Naive B cell (primary cell): ENCODE measurements around the gene ADGRL1. TPM values are rescaled to one million over a fixed set of nuclear protein-coding genes. Genes with fewer than 3 reads are reported as not detected.
"Not testable (repeated sequence)": the region's sequence is repeated elsewhere in the genome, so short reads cannot be mapped to it uniquely, and the experiment has no call there.

Source experiments
- ATAC-seq, 2 donors: fragments of 150-1000 bp; cut with Tn5 transposase; 2 replicates each; pipeline ENCODE4 v1.10.0; 2021; ENCODE audit warnings: low read depth in 2 of 2, mild to moderate bottlenecking in 2 of 2, moderate library complexity in 2 of 2
- DNase-seq: peaks from one replicate; pipeline ENCODE4 v3.0.0; 2022
- H3K27ac Mint-ChIP-seq, 6 donors: one replicate each; pipeline ENCODE4 v1.8.0; 2020 to 2022; ENCODE audit warnings: mild to moderate bottlenecking in 6 of 6, mixed read lengths in 6 of 6, moderate library complexity in 5 of 6, inconsistent platforms in 2 of 6
- H3K27me3 Mint-ChIP-seq, 3 donors: one replicate each; pipeline ENCODE4 v1.8.0; 2021 to 2022; ENCODE audit warnings: mixed read lengths in 3 of 3, mild to moderate bottlenecking in 1 of 3
- H3K36me3 Mint-ChIP-seq, 2 donors: one replicate each; pipeline ENCODE4 v1.8.0; 2020 to 2022; ENCODE audit warnings: mixed read lengths in 2 of 2, inconsistent platforms in 1 of 2, mild to moderate bottlenecking in 1 of 2
- H3K4me1 Mint-ChIP-seq, 3 donors: one replicate each; pipeline ENCODE4 v1.8.0; 2020 to 2022; ENCODE audit warnings: mixed read lengths in 3 of 3, inconsistent platforms in 1 of 3, mild to moderate bottlenecking in 1 of 3, moderate library complexity in 1 of 3
- H3K4me3 Mint-ChIP-seq, 8 donors: one replicate each; pipeline ENCODE4 v1.8.0; 2020 to 2022; ENCODE audit warnings: mild to moderate bottlenecking in 8 of 8, mixed read lengths in 8 of 8, moderate library complexity in 8 of 8, inconsistent platforms in 2 of 8
- H3K9me3 Mint-ChIP-seq, 7 donors: one replicate each; pipeline ENCODE4 v1.8.0; 2020 to 2022; ENCODE audit warnings: mixed read lengths in 7 of 7, mild to moderate bottlenecking in 5 of 7, inconsistent platforms in 2 of 7, moderate library complexity in 1 of 7
- polyA plus RNA-seq, 6 donors: library from polyadenylated mRNA; unstranded; fragments of 300-500 nt; fragmentation: Illumina TruSeq; gene quantifications; one replicate each; pipeline ENCODE4 v1.2.3, GENCODE V29; 2021; ENCODE audit warnings: low read depth in 6 of 6

Gene ADGRL1
- polyA plus RNA-seq, 6 donors from 2014 or later, result not detected

- Mint-ChIP-seq H3K4me3 (peak overlapping the region; percentile 87 to 98 (median 95)), H3K27me3 (peaks cover 16 to 66% (median 63%) of the 10 kb centered on the region in 3 donors), H3K36me3 (peaks cover 0 to 12% of the 10 kb centered on the region in 2 donors), H3K27ac (peak overlapping the region in 1 of 6 donors; percentile 57), H3K4me1 (peaks cover 27 to 36% (median 34%) of the 10 kb centered on the region in 3 donors)
- DNase-seq, result peak; percentile 23
- not testable (repeated sequence) for H3K9me3 Mint-ChIP-seq, ATAC-seq
Observed at GRCh38 chr19:14207796-14208195, 1.8 kb upstream of the ADGRL1 start.

- ATAC-seq (peak; percentile 70), DNase-seq (peak; percentile 75)
- Mint-ChIP-seq H3K4me3 (peak overlapping the region; percentile 87 to 98 (median 95)), H3K36me3 (peaks cover 0 to 12% of the 10 kb centered on the region in 2 donors), H3K27ac (peak overlapping the region; percentile 57 to 91 (median 66)), H3K4me1 (peaks cover 27 to 36% (median 34%) of the 10 kb centered on the region in 3 donors), H3K27me3 (peaks cover 16 to 74% (median 63%) of the 10 kb centered on the region in 3 donors)
- H3K9me3 Mint-ChIP-seq, result not testable (repeated sequence)
Observed at GRCh38 chr19:14206737-14207726, 1.1 kb upstream of the ADGRL1 start.

GRCh38 chr19:14206308-14206707, 339 bp upstream of the ADGRL1 start:
- peak; percentile 30 to 38 for ATAC-seq
- DNase-seq, result peak; percentile 14
- H3K4me3 Mint-ChIP-seq, result peak overlapping the region in 1 of 8 donors; percentile 82

GRCh38 chr19:14204676-14205451, 1.1 kb downstream of the ADGRL1 start:
- H3K4me3 Mint-ChIP-seq, result peak overlapping the region; percentile 76 to 91 (median 83)
- not testable (repeated sequence) for DNase-seq

More at GRCh38 chr19:14206308-14206707, 339 bp upstream of the ADGRL1 start:
- H3K9me3 Mint-ChIP-seq, H3K27ac Mint-ChIP-seq: not testable (repeated sequence)
- H3K4me1 Mint-ChIP-seq, result peaks cover 27 to 36% (median 34%) of the 10 kb centered on the region in 3 donors
- peaks cover 0 to 12% of the 10 kb centered on the region in 2 donors for H3K36me3 Mint-ChIP-seq
- H3K27me3 Mint-ChIP-seq, result peaks cover 16 to 80% (median 58%) of the 10 kb centered on the region in 3 donors

DNA sequence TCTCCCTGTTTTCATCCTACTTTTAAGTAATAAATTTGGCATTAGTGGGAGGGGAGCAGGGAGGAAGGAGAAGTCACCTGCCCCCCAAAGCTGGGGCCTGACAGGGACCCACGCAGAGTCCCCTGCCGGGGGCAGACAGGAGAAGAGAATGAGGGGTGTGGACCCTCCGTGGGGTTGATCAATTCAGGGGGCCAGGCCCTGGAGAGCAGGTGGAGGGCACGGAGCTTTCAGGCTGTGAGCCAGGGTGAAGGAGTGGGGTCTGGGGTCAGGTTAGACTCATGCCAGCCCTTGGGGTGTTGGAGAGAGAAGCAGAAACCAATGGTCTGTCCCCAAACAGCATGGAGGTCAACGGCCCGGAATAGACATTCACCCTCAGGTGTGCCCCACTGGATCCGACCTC, 1.8 kb downstream of the ADGRL1 start:
- not testable (repeated sequence) for ATAC-seq, DNase-seq, H3K9me3 Mint-ChIP-seq
- peak overlapping the region; percentile 76 to 91 (median 83) for H3K4me3 Mint-ChIP-seq
- peaks cover 0 to 12% of the 10 kb centered on the region in 2 donors for H3K36me3 Mint-ChIP-seq
- H3K27ac Mint-ChIP-seq, result peak overlapping the region in 2 of 6 donors; percentile 49 to 85
- peaks cover 16 to 60% (median 44%) of the 10 kb centered on the region in 3 donors for H3K27me3 Mint-ChIP-seq
- peaks cover 20 to 37% (median 27%) of the 10 kb centered on the region in 3 donors for H3K4me1 Mint-ChIP-seq

More at GRCh38 chr19:14204676-14205451, 1.1 kb downstream of the ADGRL1 start:
- H3K9me3 Mint-ChIP-seq, ATAC-seq: not testable (repeated sequence)
- peak overlapping the region in 3 of 6 donors; percentile 49 to 85 (median 56) for H3K27ac Mint-ChIP-seq
- peaks cover 24 to 39% (median 30%) of the 10 kb centered on the region in 3 donors for H3K4me1 Mint-ChIP-seq
- H3K27me3 Mint-ChIP-seq, result peaks cover 16 to 66% (median 50%) of the 10 kb centered on the region in 3 donors
- peaks cover 0 to 12% of the 10 kb centered on the region in 2 donors for H3K36me3 Mint-ChIP-seq

- H3K4me3 Mint-ChIP-seq, result peak overlapping the region in 6 of 8 donors; percentile 76 to 82 (median 80)
- H3K9me3 Mint-ChIP-seq, ATAC-seq, DNase-seq, H3K27ac Mint-ChIP-seq: not testable (repeated sequence)
- H3K27me3 Mint-ChIP-seq, result peaks cover 16 to 56% (median 44%) of the 10 kb centered on the region in 3 donors
- peaks cover 0 to 12% of the 10 kb centered on the region in 2 donors for H3K36me3 Mint-ChIP-seq
- H3K4me1 Mint-ChIP-seq, result peaks cover 20 to 35% (median 27%) of the 10 kb centered on the region in 3 donors
Observed at GRCh38 chr19:14203788-14204187, 2.2 kb downstream of the ADGRL1 start.

DNA sequence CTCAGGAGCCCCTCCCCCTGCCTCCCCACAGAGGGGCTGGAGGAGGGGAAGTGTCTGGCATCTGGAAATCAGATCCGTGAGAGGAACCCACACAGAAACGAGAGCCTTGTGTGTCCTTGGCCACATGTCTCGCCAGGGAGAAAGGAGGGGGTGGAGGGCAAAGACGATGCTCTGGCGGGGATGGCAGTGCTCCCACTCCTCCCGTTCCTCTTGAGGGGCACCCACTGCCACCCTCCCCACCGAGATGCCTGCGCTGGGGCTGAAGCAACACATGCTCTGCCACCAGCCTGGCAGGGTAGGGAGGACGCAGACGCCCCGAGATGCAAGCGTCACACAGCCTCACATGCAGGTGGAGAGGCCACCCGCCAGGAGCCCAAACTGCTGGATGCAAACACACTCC, 2.8 kb downstream of the ADGRL1 start:
- DNase-seq, result no peak
- Mint-ChIP-seq H3K9me3 (peaks cover 0 to 1% (median 0%) of the 10 kb centered on the region in 7 donors), H3K27ac (no peak overlapping the region), H3K36me3 (peaks cover 0 to 12% of the 10 kb centered on the region in 2 donors), H3K4me1 (peaks cover 20 to 29% (median 24%) of the 10 kb centered on the region in 3 donors), H3K27me3 (peaks cover 13 to 50% (median 39%) of the 10 kb centered on the region in 3 donors), H3K4me3 (peak overlapping the region in 5 of 8 donors; percentile 29 to 82 (median 47))
- ATAC-seq, result no peak

DNA sequence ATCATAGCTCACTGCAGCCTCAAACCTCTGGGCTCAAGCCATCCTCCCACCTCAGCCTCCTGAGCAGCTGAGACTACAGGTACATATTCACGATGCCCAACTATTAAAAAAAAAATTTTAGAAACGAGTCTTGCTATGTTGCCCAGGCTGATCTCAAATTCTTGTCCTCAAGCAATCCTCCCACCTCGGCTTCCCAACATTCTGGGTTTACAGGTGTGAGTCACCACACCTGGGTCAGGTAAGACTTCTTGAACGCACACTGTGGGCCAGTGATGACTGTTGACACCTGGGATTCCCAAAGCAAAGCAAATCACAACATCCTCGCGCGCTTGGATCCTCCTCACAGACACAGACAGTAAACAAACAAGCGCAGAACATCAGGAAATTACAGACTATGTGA, 4.5 kb downstream of the ADGRL1 start:
- H3K27ac Mint-ChIP-seq, H3K9me3 Mint-ChIP-seq, ATAC-seq, DNase-seq, H3K4me3 Mint-ChIP-seq: not testable (repeated sequence)
- Mint-ChIP-seq H3K36me3 (peaks cover 0 to 12% of the 10 kb centered on the region in 2 donors), H3K27me3 (peaks cover 4 to 44% (median 30%) of the 10 kb centered on the region in 3 donors), H3K4me1 (peaks cover 13 to 17% (median 17%) of the 10 kb centered on the region in 3 donors)

- peak overlapping the region in 2 of 6 donors; percentile 6 to 26 for H3K27ac Mint-ChIP-seq
- DNase-seq, result peak; percentile 37
- not testable (repeated sequence) for H3K9me3 Mint-ChIP-seq
- H3K4me3 Mint-ChIP-seq, result peak overlapping the region in 1 of 8 donors; percentile 40
- peaks cover 17 to 27% (median 23%) of the 10 kb centered on the region in 3 donors for H3K4me1 Mint-ChIP-seq
- ATAC-seq, result peak; percentile 67 to 76
- H3K36me3 Mint-ChIP-seq, result peaks cover 0 to 12% of the 10 kb centered on the region in 2 donors
- peaks cover 4 to 44% (median 30%) of the 10 kb centered on the region in 3 donors for H3K27me3 Mint-ChIP-seq
Observed at GRCh38 chr19:14200147-14200841, 5.7 kb downstream of the ADGRL1 start.

DNA sequence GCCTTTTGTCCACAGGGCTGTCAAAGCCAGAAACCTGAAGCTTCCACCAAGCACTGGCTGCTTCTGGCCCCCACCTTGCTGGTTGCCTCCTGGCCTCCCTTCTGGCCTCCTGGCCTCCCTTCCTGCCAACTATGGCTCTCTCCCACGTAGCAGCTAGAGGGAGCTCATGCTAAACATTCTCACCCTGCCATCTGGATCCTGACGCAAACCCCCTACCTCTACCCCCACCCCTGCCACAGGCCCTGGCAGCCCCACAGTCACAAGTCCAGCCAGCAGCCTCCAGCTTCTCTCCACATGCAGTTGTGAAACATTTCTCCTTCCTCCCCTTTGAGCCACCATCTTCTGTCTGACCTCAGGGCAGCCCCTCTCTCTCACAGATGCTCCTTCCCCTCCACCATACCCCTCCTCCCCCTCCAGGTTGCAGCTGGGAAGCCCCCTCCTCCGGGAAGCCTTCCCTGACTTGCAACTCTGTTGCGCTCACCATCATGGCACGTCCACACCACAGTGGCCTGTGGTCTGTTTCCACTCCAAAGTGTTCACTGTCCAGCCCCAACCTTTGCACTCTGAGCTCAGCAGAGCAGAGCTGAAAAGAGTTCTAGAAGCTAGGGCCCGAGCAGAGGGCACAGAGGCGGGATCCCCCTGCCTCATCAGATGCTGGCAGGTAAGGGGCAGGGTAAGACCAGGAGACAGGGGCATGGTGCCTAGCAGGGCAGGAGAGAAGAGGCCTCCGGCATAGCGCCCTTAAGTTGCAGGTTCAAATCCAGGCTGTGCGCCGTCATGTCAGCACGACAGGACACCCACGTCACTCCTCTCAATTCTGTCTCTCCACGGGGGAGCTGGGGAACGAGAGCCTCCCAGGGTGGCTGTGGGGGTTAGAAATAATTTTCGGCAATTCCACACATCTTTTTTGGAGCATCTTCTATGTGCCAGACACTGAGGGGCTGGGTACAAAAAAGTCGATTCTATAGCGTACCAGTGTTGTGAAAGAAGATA, 7.3 kb downstream of the ADGRL1 start:
- peaks cover 0 to 30% (median 15%) of the 10 kb centered on the region in 3 donors for H3K27me3 Mint-ChIP-seq
- ATAC-seq, result no peak
- peaks cover 7 to 17% (median 11%) of the 10 kb centered on the region in 3 donors for H3K4me1 Mint-ChIP-seq
- peak overlapping the region in 1 of 6 donors; percentile 26 for H3K27ac Mint-ChIP-seq
- DNase-seq, result no peak
- H3K36me3 Mint-ChIP-seq, result no peaks in the 10 kb centered on the region
- H3K9me3 Mint-ChIP-seq, result no peaks in the 10 kb centered on the region
- H3K4me3 Mint-ChIP-seq, result no peak overlapping the region

DNA sequence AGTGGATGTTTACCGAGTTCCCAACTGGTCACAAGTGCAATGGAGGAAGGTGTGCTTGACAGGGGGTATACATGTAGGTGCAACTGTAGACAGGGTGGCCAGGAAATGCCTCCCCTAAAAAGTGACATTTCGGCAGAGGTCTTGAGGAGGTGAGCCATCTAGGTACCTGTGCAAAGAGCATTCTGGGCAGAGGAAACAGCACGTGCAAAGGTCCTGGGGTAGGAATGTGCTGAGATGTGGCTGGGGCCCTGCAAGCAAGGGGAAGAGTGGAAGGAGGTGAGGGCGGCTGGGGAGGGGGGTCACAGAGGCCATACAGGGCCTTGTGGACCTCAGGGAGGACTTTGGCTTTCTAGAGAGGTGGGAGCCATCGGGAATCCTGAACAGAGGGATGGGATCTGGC, 8.1 kb downstream of the ADGRL1 start:
- peaks cover 0 to 22% (median 7%) of the 10 kb centered on the region in 3 donors for H3K27me3 Mint-ChIP-seq
- ATAC-seq (no peak), DNase-seq (no peak)
- H3K4me3 Mint-ChIP-seq, result no peak overlapping the region
- no peak overlapping the region for H3K27ac Mint-ChIP-seq
- peaks cover 7 to 17% (median 11%) of the 10 kb centered on the region in 3 donors for H3K4me1 Mint-ChIP-seq
- H3K36me3 Mint-ChIP-seq, result no peaks in the 10 kb centered on the region
- no peaks in the 10 kb centered on the region for H3K9me3 Mint-ChIP-seq
